AG09309 (cell line): ENCODE results near the gene SURF2.

Experiments
- DNase-seq: peaks from one replicate; pipeline ENCODE4 v3.0.0-alpha.2; 2010; ENCODE audit warnings: low read depth
- H3K4me3 ChIP-seq: 2 replicates; pipeline ENCODE4 v1.5.1; 2011; ENCODE audit warnings: mild to moderate bottlenecking, low read depth, low read length, moderate library complexity; ENCODE audit not compliant: control insufficient read depth
- CTCF ChIP-seq: IDR thresholded peaks from 2 replicates; pipeline ENCODE4 v1.5.1; 2011; ENCODE audit warnings: mild to moderate bottlenecking, low read depth, low read length, inconsistent platforms; ENCODE audit not compliant: insufficient read depth, control insufficient read depth; ENCODE audit errors: missing control alignments

Gene SURF2

DNA sequence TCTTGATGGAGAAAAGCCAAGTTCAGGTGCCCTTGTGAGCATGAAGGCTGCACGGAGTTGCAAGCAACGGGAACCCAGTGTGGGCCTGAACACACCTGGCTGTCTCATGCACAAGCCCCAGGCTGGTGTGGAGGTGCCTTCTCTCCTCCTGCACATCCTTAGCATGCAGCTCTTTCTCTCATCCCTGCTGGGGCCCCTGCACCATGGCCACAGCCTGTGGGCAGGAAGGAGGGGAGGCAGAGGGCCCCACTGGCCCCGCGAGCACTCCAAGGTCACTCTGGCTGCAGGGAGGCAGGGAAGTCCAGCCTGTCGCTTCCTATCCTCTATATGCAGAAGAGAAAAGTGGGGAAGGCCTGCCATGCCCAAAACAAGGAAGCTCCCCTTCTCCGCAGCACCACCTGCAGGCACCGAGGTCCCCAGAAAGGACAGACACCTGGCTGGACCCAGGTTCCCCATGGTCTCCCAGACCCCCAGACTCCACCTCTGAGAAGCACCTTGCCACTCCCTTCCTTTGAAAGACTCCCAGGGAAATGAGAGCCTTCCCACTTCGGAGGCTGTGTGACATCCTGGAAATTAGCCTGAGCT, 38.4 kb downstream of the SURF2 start:
- DNase-seq, result no peak
- no peak for TF ChIP-seq CTCF
- no peak overlapping the region for H3K4me3 ChIP-seq

DNA sequence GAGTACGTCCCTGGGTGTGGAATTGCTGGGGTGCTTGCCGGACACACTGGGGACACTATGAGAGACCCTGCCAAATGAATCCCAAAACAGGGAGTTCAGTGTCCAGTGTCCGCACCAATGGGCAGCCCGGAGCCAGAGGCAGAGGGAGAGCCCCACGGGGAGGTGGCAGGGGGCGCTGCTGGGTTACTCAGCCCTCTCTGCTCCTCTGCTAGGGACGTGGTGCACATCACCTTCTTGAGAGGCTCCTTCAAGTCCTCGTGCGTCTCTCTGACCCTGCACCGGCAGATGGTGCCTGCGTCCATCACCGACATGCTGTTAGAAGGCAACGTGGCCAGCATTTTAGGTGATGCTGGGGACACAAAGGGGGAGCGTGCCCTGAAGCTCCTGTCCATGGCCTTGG, 40.6 kb downstream of the SURF2 start:
- H3K4me3 ChIP-seq, result no peak overlapping the region
- DNase-seq, result no peak
- peak; percentile 40 for TF ChIP-seq CTCF

DNA sequence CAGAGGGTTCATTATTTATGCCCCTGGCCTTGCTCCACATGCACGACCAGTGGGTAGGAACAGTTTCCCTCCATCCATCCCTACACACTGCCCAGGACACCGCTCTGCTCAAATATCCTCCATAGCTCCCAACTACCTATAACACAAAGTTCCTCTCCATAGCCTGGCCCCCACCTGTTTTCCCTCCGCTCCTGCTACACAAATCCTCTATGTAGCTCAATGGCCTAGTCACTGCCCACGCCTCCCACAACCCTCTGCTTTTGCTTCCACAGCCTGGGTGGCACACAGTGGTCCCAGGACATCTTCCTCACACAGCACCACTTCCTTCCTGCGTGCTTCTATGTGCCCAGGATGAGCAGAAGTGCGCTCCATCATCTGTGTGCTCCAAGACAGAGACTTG, 41.0 kb downstream of the SURF2 start:
- TF ChIP-seq CTCF, result no peak
- no peak for DNase-seq
- H3K4me3 ChIP-seq, result no peak overlapping the region

GRCh38 chr9:133397895-133398294, 41.5 kb downstream of the SURF2 start:
- H3K4me3 ChIP-seq, result no peak overlapping the region
- DNase-seq, result no peak
- no peak for TF ChIP-seq CTCF

- no peak overlapping the region for H3K4me3 ChIP-seq
- no peak for DNase-seq
- TF ChIP-seq CTCF, result no peak
Observed at GRCh38 chr9:133400292-133400691, 43.9 kb downstream of the SURF2 start.

GRCh38 chr9:133401588-133401987, 45.2 kb downstream of the SURF2 start:
- H3K4me3 ChIP-seq, result no peak overlapping the region
- TF ChIP-seq CTCF, result no peak
- DNase-seq, result no peak

GRCh38 chr9:133402689-133403088, 46.3 kb downstream of the SURF2 start:
- DNase-seq, result no peak
- no peak overlapping the region for H3K4me3 ChIP-seq
- TF ChIP-seq CTCF, result no peak
